Smooth muscle cell (in vitro differentiated cells): Measurements from ENCODE around the gene IARS2. TPM values are rescaled to one million over a fixed set of nuclear protein-coding genes. Genes with fewer than 3 reads are reported as not detected.

ENCODE experiments used
- DNase-seq: peaks from one replicate; lab custom pipeline; 2025; ENCODE audit not compliant: unreplicated experiment; lab: John Stamatoyannopoulos, UW
- H2AFZ ChIP-seq: fragments of 200-600 bp; sonication (generic); 2 replicates; pipeline ENCODE4 v1.6.0; 2016; ENCODE audit warnings: antibody characterized with exemption, low read depth, mild to moderate bottlenecking
- H3F3A ChIP-seq: fragments of 200-600 bp; sonication (generic); 2 replicates; pipeline ENCODE4 v1.6.0; 2017; ENCODE audit warnings: antibody characterized with exemption, low read depth
- H3K27ac ChIP-seq: fragments of 200-600 bp; sonication (generic); 2 replicates; pipeline ENCODE4 v1.5.1; 2016; ENCODE audit warnings: low read depth, mild to moderate bottlenecking
- H3K27me3 ChIP-seq: fragments of 200-600 bp; sonication (generic); 2 replicates; pipeline ENCODE4 v1.6.1; 2016; ENCODE audit warnings: low read depth, mild to moderate bottlenecking
- H3K36me3 ChIP-seq: fragments of 200-600 bp; sonication (generic); 2 replicates; pipeline ENCODE4 v1.5.1; 2016; ENCODE audit warnings: low read depth
- H3K4me1 ChIP-seq: fragments of 200-600 bp; sonication (generic); 2 replicates; pipeline ENCODE4 v1.5.1; 2016; ENCODE audit warnings: low read depth
- H3K4me2 ChIP-seq: fragments of 200-600 bp; sonication (generic); 2 replicates; pipeline ENCODE4 v1.6.0; 2016; ENCODE audit warnings: mild to moderate bottlenecking
- H3K4me3 ChIP-seq: fragments of 200-600 bp; sonication (generic); 2 replicates; pipeline ENCODE4 v1.5.1; 2016; ENCODE audit warnings: mild to moderate bottlenecking
- H3K79me2 ChIP-seq: fragments of 200-600 bp; sonication (generic); 2 replicates; pipeline ENCODE4 v1.6.0; 2016; ENCODE audit warnings: low read depth, mild to moderate bottlenecking
- H3K9ac ChIP-seq: fragments of 200-600 bp; sonication (generic); 2 replicates; pipeline ENCODE4 v1.6.0; 2016; ENCODE audit warnings: low read depth
- H3K9me3 ChIP-seq: fragments of 200-600 bp; sonication (generic); replicated peaks from 2 replicates; pipeline ENCODE4 v1.5.1; 2016; ENCODE audit warnings: low read depth
- H4K20me1 ChIP-seq: fragments of 200-600 bp; sonication (generic); 2 replicates; pipeline ENCODE4 v1.6.0; 2016; ENCODE audit warnings: low read depth
- CTCF ChIP-seq: fragments of 200-600 bp; sonication (generic); IDR thresholded peaks from 2 replicates; pipeline ENCODE4 v1.5.1; 2017; ENCODE audit warnings: borderline replicate concordance, mild to moderate bottlenecking, antibody characterized with exemption; ENCODE audit not compliant: insufficient read depth, poor library complexity, severe bottlenecking
- WGBS: methylation state at CpG from one replicate; pipeline ENCODE4 v1.1.7; 2016; ENCODE audit warnings: low lambda C conversion rate; 5-methylcytosine and 5-hydroxymethylcytosine counted together
- polyA plus RNA-seq: library from polyadenylated mRNA; unstranded; fragments of >200 nt; fragmentation: Nextera tagmentation; extraction: Ambion mirVana; gene quantifications from 2 replicates; pipeline ENCODE4 v1.2.1, GENCODE V29; 2016
- total RNA-seq: library from RNA; depleted of rRNA; stranded (reverse); fragments of >200 nt; gene quantifications from 2 replicates; pipeline ENCODE4 v1.2.3, GENCODE V29; 2014

The IARS2 gene
- total and polyA plus RNA-seq, 2 experiments from 2014 or later: 42.5 to 81.0 TPM

- no peak overlapping the region for H3K4me2 ChIP-seq
- no peaks in the 10 kb centered on the region for H3K4me1 ChIP-seq
- H3K9ac ChIP-seq: no peak overlapping the region
- H3K36me3 ChIP-seq: peaks cover 17% of the 10 kb centered on the region
- DNase-seq: no peak
- no peak overlapping the region for H3K27ac ChIP-seq
- WGBS: 98% methylated on average over 5 of the region's 5 CpGs
- H3K27me3 ChIP-seq: no peaks in the 10 kb centered on the region
- no peak overlapping the region for H3K4me3 ChIP-seq
- no peaks in the 10 kb centered on the region for H3K79me2 ChIP-seq
- TF ChIP-seq CTCF: no peak
- H3K9me3 ChIP-seq: no peaks in the 10 kb centered on the region
- no peaks in the 10 kb centered on the region for H4K20me1 ChIP-seq
- H3F3A ChIP-seq: peaks cover 12% of the 10 kb centered on the region
- H2AFZ ChIP-seq: no peak overlapping the region
Measured at GRCh38 chr1:220144051-220144450, 50.1 kb downstream of the IARS2 start.

- H2AFZ ChIP-seq: no peak overlapping the region
- no peaks in the 10 kb centered on the region for H3K9me3 ChIP-seq
- H3F3A ChIP-seq: peaks cover 23% of the 10 kb centered on the region
- H3K4me3 ChIP-seq: no peak overlapping the region
- TF ChIP-seq CTCF: no peak
- H3K79me2 ChIP-seq: no peaks in the 10 kb centered on the region
- peaks cover 5% of the 10 kb centered on the region for H3K36me3 ChIP-seq
- H3K27me3 ChIP-seq: no peaks in the 10 kb centered on the region
- H3K4me2 ChIP-seq: no peak overlapping the region
- H4K20me1 ChIP-seq: no peaks in the 10 kb centered on the region
- H3K27ac ChIP-seq: no peak overlapping the region
- no peak overlapping the region for H3K9ac ChIP-seq
- 100% methylated on average over 1 of the region's 1 CpG for WGBS
- DNase-seq: no peak
- H3K4me1 ChIP-seq: no peaks in the 10 kb centered on the region
Measured at GRCh38 chr1:220149742-220150141, 55.8 kb downstream of the IARS2 start.

GRCh38 chr1:220151454-220151853 lies 57.5 kb downstream of the IARS2 start:
- Histone ChIP-seq H3K4me1 (no peaks in the 10 kb centered on the region), H3K27me3 (no peaks in the 10 kb centered on the region), H4K20me1 (no peaks in the 10 kb centered on the region), H3K36me3 (peaks cover 5% of the 10 kb centered on the region), H3K9ac (no peak overlapping the region), H3K9me3 (no peaks in the 10 kb centered on the region), H3K4me2 (no peak overlapping the region), H3K79me2 (no peaks in the 10 kb centered on the region), H3F3A (peaks cover 23% of the 10 kb centered on the region), H3K4me3 (no peak overlapping the region), H3K27ac (no peak overlapping the region), H2AFZ (no peak overlapping the region)
- no peak for TF ChIP-seq CTCF
- WGBS: 100% methylated on average over 3 of the region's 3 CpGs
- DNase-seq: no peak

GRCh38 chr1:220153147-220153546 lies 59.2 kb downstream of the IARS2 start:
- H3K4me3 ChIP-seq: no peak overlapping the region
- H3K9ac ChIP-seq: no peak overlapping the region
- peaks cover 12% of the 10 kb centered on the region for H3F3A ChIP-seq
- no peak overlapping the region for H3K27ac ChIP-seq
- no peak for DNase-seq
- no peaks in the 10 kb centered on the region for H3K4me1 ChIP-seq
- H3K9me3 ChIP-seq: no peaks in the 10 kb centered on the region
- no peak overlapping the region for H2AFZ ChIP-seq
- H3K79me2 ChIP-seq: no peaks in the 10 kb centered on the region
- H3K27me3 ChIP-seq: no peaks in the 10 kb centered on the region
- no peaks in the 10 kb centered on the region for H4K20me1 ChIP-seq
- H3K36me3 ChIP-seq: peaks cover 5% of the 10 kb centered on the region
- no peak overlapping the region for H3K4me2 ChIP-seq
- no peak for TF ChIP-seq CTCF
